GM18511 (cell line): ENCODE results near the gene INTS15.

Experiments
- ATAC-seq: cut with Tn5 transposase; IDR thresholded peaks from one replicate; pipeline ENCODE4 v1.9.1; 2021; ENCODE audit warnings: mild to moderate bottlenecking, moderate library complexity; ENCODE audit not compliant: unreplicated experiment

Gene INTS15

GRCh38 chr7:6642239-6642839 lies 52.5 kb downstream of the INTS15 start:
- ATAC-seq = no peak

- no peak for ATAC-seq
These were observed 53.2 kb downstream of the INTS15 start for GRCh38 chr7:6642861-6643640.

GRCh38 chr7:6643915-6644625 lies 54.2 kb downstream of the INTS15 start:
- no peak for ATAC-seq

- ATAC-seq = no peak
These were observed 54.9 kb downstream of the INTS15 start for GRCh38 chr7:6644728-6645127.

GRCh38 chr7:6646465-6646864 lies 56.6 kb downstream of the INTS15 start:
- no peak for ATAC-seq

- no peak for ATAC-seq
These were observed 57.3 kb downstream of the INTS15 start for GRCh38 chr7:6647080-6647479.

GRCh38 chr7:6647541-6647940 lies 57.7 kb downstream of the INTS15 start:
- ATAC-seq = no peak

- ATAC-seq = no peak
These were observed 58.4 kb downstream of the INTS15 start for GRCh38 chr7:6648066-6648814.

GRCh38 chr7:6648815-6649104 lies 58.9 kb downstream of the INTS15 start:
- ATAC-seq = no peak

GRCh38 chr7:6649241-6649961 lies 59.6 kb downstream of the INTS15 start:
- no peak for ATAC-seq

- ATAC-seq = no peak
These were observed 60.3 kb downstream of the INTS15 start for GRCh38 chr7:6650086-6650485.

- no peak for ATAC-seq
These were observed 60.7 kb downstream of the INTS15 start for GRCh38 chr7:6650521-6651011.

GRCh38 chr7:6651851-6652445 lies 62.1 kb downstream of the INTS15 start:
- ATAC-seq = no peak

GRCh38 chr7:6652446-6653011 lies 62.7 kb downstream of the INTS15 start:
- no peak for ATAC-seq

GRCh38 chr7:6653071-6654003 lies 63.5 kb downstream of the INTS15 start:
- ATAC-seq = no peak

- ATAC-seq = no peak
These were observed 64.5 kb downstream of the INTS15 start for GRCh38 chr7:6654113-6654841.

GRCh38 chr7:6654842-6655610 lies 65.2 kb downstream of the INTS15 start:
- no peak for ATAC-seq
